Loucy (cell line): ENCODE data around the gene GFPT2.

Experiments used
- CTCF ChIP-seq: fragments of 200-600 bp; sonication (generic); conservative IDR thresholded peaks from 2 replicates; pipeline ENCODE4 v1.5.1; 2014; ENCODE audit warnings: mild to moderate bottlenecking, antibody characterized with exemption, low read length
- EZH2phosphoT487 ChIP-seq: fragments of 200-600 bp; IDR thresholded peaks from 2 replicates; pipeline ENCODE4 v1.6.1; 2018; ENCODE audit warnings: antibody characterized with exemption, mild to moderate bottlenecking, moderate library complexity, borderline replicate concordance

- TF ChIP-seq CTCF (no peak), EZH2phosphoT487 (no peak)
These were observed 28.6 kb downstream of the GFPT2 start for GRCh38 chr5:180324601-180324950.
